ENCODE data around the gene PSMC1.
"Not testable (repeated sequence)": the region's sequence is repeated elsewhere in the genome, so short reads cannot be mapped to it uniquely, and the experiment has no call there.

PSMC1 gene

GRCh38 chr14:90256354-90257131 lies at the start of gene PSMC1:
Gene PSMC1 (plus strand): TSS chr14:90256553. CDS start chr14:90256598, 45 bp downstream.
- Histone ChIP-seq H3K4me3 (ENCODE audit: low read depth, low read length, poor library complexity, severe bottlenecking) (peak within 1 kb of the TSS; percentile 99), H3K9ac (ENCODE audit: low read length) (peak within 1 kb of the TSS; percentile 99), H3K4me2 (ENCODE audit: low read length) (peak within 1 kb of the TSS; percentile 100), H3K27me3 (ENCODE audit: insufficient read depth, low read length) (no peaks in the 10 kb centered on the region), H3F3A (ENCODE audit: insufficient read depth, low read length) (no peaks in the 10 kb centered on the region), H3K36me3 (ENCODE audit: insufficient read depth, low read length) (peaks cover 38% of the 10 kb centered on the region), H3K27ac (ENCODE audit: low read depth, low read length, poor library complexity, severe bottlenecking) (peak within 1 kb of the TSS; percentile 73), H3K4me1 (ENCODE audit: insufficient read depth, low read length, severe bottlenecking) (peaks cover 31% of the 10 kb centered on the region), H3K9me2 (ENCODE audit: low read depth, low read length) (no peaks in the 10 kb centered on the region), H4K20me1 (ENCODE audit: insufficient read depth, low read length) (no peaks in the 10 kb centered on the region), H2AFZ (ENCODE audit: low read length) (peak within 1 kb of the TSS; percentile 29), H3K9me3 (ENCODE audit: low read length) (no peaks in the 10 kb centered on the region), H3K79me2 (ENCODE audit: insufficient read depth, low read length) (peaks cover 27% of the 10 kb centered on the region)
- TF ChIP-seq EZH2 (IDR thresholded peaks at IDR 0.05; ENCODE audit: borderline replicate concordance, low read length) = no peak
- TF ChIP-seq CTCF (IDR thresholded peaks at IDR 0.05; ENCODE audit: low read length) = no peak

GRCh38 chr14:90213099-90213748 lies 43.1 kb upstream of the PSMC1 start:
- no peak overlapping the region for H3K9ac ChIP-seq (ENCODE audit: low read length)
- H3F3A ChIP-seq (ENCODE audit: insufficient read depth, low read length) = no peaks in the 10 kb centered on the region
- H3K9me3 ChIP-seq (ENCODE audit: low read length) = no peaks in the 10 kb centered on the region
- H3K4me1 ChIP-seq (ENCODE audit: insufficient read depth, low read length, severe bottlenecking) = no peaks in the 10 kb centered on the region
- no peak for TF ChIP-seq CTCF (IDR thresholded peaks at IDR 0.05; ENCODE audit: low read length)
- no peak for TF ChIP-seq EZH2 (IDR thresholded peaks at IDR 0.05; ENCODE audit: borderline replicate concordance, low read length)
- no peaks in the 10 kb centered on the region; the same call in 1 of the 2 replicates for H3K27me3 ChIP-seq (ENCODE audit: insufficient read depth, low read length)
- H3K79me2 ChIP-seq (ENCODE audit: insufficient read depth, low read length) = no peaks in the 10 kb centered on the region
- H3K27ac ChIP-seq (ENCODE audit: low read depth, low read length, poor library complexity, severe bottlenecking) = no peak overlapping the region
- H4K20me1 ChIP-seq (ENCODE audit: insufficient read depth, low read length) = no peaks in the 10 kb centered on the region
- no peak overlapping the region for H3K4me3 ChIP-seq (ENCODE audit: low read depth, low read length, poor library complexity, severe bottlenecking)
- H3K4me2 ChIP-seq (ENCODE audit: low read length) = no peak overlapping the region
- H3K9me2 ChIP-seq (ENCODE audit: low read depth, low read length) = no peaks in the 10 kb centered on the region
- H3K36me3 ChIP-seq (ENCODE audit: insufficient read depth, low read length) = no peaks in the 10 kb centered on the region
- no peak overlapping the region for H2AFZ ChIP-seq (ENCODE audit: low read length)

GRCh38 chr14:90228478-90228877 lies 27.9 kb upstream of the PSMC1 start:
- no peak overlapping the region for H3K9ac ChIP-seq (ENCODE audit: low read length)
- H3K27ac ChIP-seq (ENCODE audit: low read depth, low read length, poor library complexity, severe bottlenecking) = no peak overlapping the region
- H3K36me3 ChIP-seq (ENCODE audit: insufficient read depth, low read length) = no peaks in the 10 kb centered on the region
- no peak for TF ChIP-seq CTCF (IDR thresholded peaks at IDR 0.05; ENCODE audit: low read length)
- TF ChIP-seq EZH2 (IDR thresholded peaks at IDR 0.05; ENCODE audit: borderline replicate concordance, low read length) = no peak
- 0 out of 2 replicates have a peak, but pooled peaks cover 2% of the 10 kb centered on the region for H3K9me3 ChIP-seq (ENCODE audit: low read length)
- no peaks in the 10 kb centered on the region for H3K4me1 ChIP-seq (ENCODE audit: insufficient read depth, low read length, severe bottlenecking)
- no peaks in the 10 kb centered on the region; the same call in 1 of the 2 replicates for H3K27me3 ChIP-seq (ENCODE audit: insufficient read depth, low read length)
- no peak overlapping the region for H3K4me2 ChIP-seq (ENCODE audit: low read length)
- H3K9me2 ChIP-seq (ENCODE audit: low read depth, low read length) = no peaks in the 10 kb centered on the region
- H3F3A ChIP-seq (ENCODE audit: insufficient read depth, low read length) = no peaks in the 10 kb centered on the region
- no peak overlapping the region for H3K4me3 ChIP-seq (ENCODE audit: low read depth, low read length, poor library complexity, severe bottlenecking)
- no peak overlapping the region for H2AFZ ChIP-seq (ENCODE audit: low read length)
- H3K79me2 ChIP-seq (ENCODE audit: insufficient read depth, low read length) = no peaks in the 10 kb centered on the region
- H4K20me1 ChIP-seq (ENCODE audit: insufficient read depth, low read length) = no peaks in the 10 kb centered on the region

GRCh38 chr14:90229942-90230341 lies 26.4 kb upstream of the PSMC1 start:
- H3K9ac ChIP-seq (ENCODE audit: low read length); H3K4me2 ChIP-seq (ENCODE audit: low read length); H3K79me2 ChIP-seq (ENCODE audit: insufficient read depth, low read length); H3K9me3 ChIP-seq (ENCODE audit: low read length); H3K9me2 ChIP-seq (ENCODE audit: low read depth, low read length); H3F3A ChIP-seq (ENCODE audit: insufficient read depth, low read length); H3K27me3 ChIP-seq (ENCODE audit: insufficient read depth, low read length); H3K4me3 ChIP-seq (ENCODE audit: low read depth, low read length, poor library complexity, severe bottlenecking); H2AFZ ChIP-seq (ENCODE audit: low read length); H3K27ac ChIP-seq (ENCODE audit: low read depth, low read length, poor library complexity, severe bottlenecking); H4K20me1 ChIP-seq (ENCODE audit: insufficient read depth, low read length); H3K36me3 ChIP-seq (ENCODE audit: insufficient read depth, low read length); H3K4me1 ChIP-seq (ENCODE audit: insufficient read depth, low read length, severe bottlenecking): not testable (repeated sequence)

All from OCI-LY1 (cell line).